ENCODE data around the gene GLI3. TPM values are rescaled to one million over a fixed set of nuclear protein-coding genes. Genes with fewer than 3 reads are reported as not detected.

The GLI3 gene
- total RNA-seq, 1 donor from 2014 or later = 7.3 TPM

- no peaks in the 10 kb centered on the region for H3K27me3 ChIP-seq (ENCODE audit: control insufficient read depth, insufficient read depth, low read length)
- no peaks in the 10 kb centered on the region for H3K36me3 ChIP-seq (ENCODE audit: control insufficient read depth, insufficient read depth, low read length)
- H3K4me3 ChIP-seq (ENCODE audit: low read depth, low read length) = no peak overlapping the region
- DNase-seq (ENCODE audit: low read depth) = peak; percentile 94
- no peak for TF ChIP-seq CTCF (IDR thresholded peaks at IDR 0.05; ENCODE audit: insufficient read depth, low read length, poor library complexity, severe bottlenecking)
These were observed 280.9 kb downstream of the GLI3 start for GRCh38 chr7:41955893-41956675.

GRCh38 chr7:41955451-41955850 is 281.6 kb downstream of the GLI3 start:
- TF ChIP-seq CTCF (IDR thresholded peaks at IDR 0.05; ENCODE audit: insufficient read depth, low read length, poor library complexity, severe bottlenecking) = no peak
- Histone ChIP-seq H3K4me3 (ENCODE audit: low read depth, low read length) (no peak overlapping the region), H3K36me3 (ENCODE audit: control insufficient read depth, insufficient read depth, low read length) (no peaks in the 10 kb centered on the region), H3K27me3 (ENCODE audit: control insufficient read depth, insufficient read depth, low read length) (no peaks in the 10 kb centered on the region)
- no peak for DNase-seq (ENCODE audit: low read depth)

DNA sequence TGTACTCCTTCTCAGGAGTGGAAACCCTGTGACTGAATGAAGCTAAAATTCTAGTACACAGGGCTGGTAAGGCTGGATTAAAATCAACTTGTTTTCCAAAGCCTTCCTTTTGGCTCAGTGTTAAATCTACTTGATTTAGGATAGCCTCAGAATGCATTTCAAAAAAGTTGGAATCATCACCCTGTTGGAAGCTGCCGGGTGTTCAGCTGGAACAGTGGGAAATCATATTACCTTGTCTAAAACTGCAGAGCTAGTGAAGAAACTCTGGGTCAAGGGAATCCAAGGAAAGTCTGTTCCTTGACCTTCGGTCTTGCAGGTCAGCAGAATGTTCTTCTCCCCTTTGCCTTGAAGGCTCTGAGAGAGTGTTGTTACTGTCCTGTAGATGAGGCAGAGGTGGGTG is 282.0 kb downstream of the GLI3 start:
- TF ChIP-seq CTCF (IDR thresholded peaks at IDR 0.05; ENCODE audit: insufficient read depth, low read length, poor library complexity, severe bottlenecking) = no peak
- DNase-seq (ENCODE audit: low read depth) = no peak
- no peaks in the 10 kb centered on the region for H3K36me3 ChIP-seq (ENCODE audit: control insufficient read depth, insufficient read depth, low read length)

DNA sequence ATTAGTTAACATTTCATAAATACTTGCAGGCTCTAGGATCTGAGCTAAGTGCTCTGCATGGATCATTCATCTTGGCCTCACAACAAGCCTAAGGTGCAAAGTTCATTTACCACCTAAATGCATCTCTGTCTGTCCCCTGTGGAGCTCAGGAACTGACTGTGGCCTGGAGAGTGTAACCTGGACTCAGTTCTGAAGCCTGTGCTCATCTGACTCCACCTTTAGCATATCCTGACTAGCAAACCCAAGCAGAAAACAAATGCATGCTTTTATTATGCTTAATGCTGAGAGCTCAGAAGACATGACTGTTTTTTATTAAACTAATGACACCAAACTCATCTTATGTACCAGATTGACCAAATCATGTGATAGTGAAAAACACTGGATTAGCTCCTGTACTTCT is 288.5 kb downstream of the GLI3 start:
- no peak for TF ChIP-seq CTCF (IDR thresholded peaks at IDR 0.05; ENCODE audit: insufficient read depth, low read length, poor library complexity, severe bottlenecking)
- no peak for DNase-seq (ENCODE audit: low read depth)
- no peak overlapping the region for H3K4me3 ChIP-seq (ENCODE audit: low read depth, low read length)
- H3K36me3 ChIP-seq (ENCODE audit: control insufficient read depth, insufficient read depth, low read length) = no peaks in the 10 kb centered on the region
- H3K27me3 ChIP-seq (ENCODE audit: control insufficient read depth, insufficient read depth, low read length) = no peaks in the 10 kb centered on the region

More for the DNA sequence above, 282.0 kb downstream of the GLI3 start:
- no peak overlapping the region for H3K4me3 ChIP-seq (ENCODE audit: low read depth, low read length)
- no peaks in the 10 kb centered on the region for H3K27me3 ChIP-seq (ENCODE audit: control insufficient read depth, insufficient read depth, low read length)

DNA sequence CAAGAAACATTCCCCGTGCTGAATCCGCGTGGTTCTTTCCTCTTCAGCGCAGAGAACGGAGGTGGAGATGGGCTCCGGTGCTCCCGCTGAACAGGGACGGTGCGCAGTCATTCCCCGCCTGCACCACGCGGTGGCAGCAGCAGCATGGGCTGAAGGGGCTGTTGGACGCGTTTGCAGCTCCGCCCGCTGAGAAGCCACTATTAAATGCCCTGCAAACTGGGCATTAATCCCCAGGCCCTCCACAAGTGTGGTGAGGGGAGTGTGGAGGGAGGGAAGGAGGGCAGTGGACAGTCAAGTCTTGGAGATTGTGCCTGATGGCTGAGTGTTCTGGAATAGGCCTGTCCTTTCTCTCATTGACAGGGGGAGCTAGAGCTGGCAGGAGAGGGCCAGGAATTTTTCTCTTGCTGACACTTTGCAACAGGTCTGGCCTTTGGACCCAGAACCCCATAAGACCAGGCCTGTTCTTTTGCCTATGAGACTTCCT is 293.9 kb downstream of the GLI3 start:
- Histone ChIP-seq H3K27me3 (ENCODE audit: control insufficient read depth, insufficient read depth, low read length) (peaks cover 3% of the 10 kb centered on the region), H3K36me3 (ENCODE audit: control insufficient read depth, insufficient read depth, low read length) (no peaks in the 10 kb centered on the region), H3K4me3 (ENCODE audit: low read depth, low read length) (no peak overlapping the region)
- TF ChIP-seq CTCF (IDR thresholded peaks at IDR 0.05; ENCODE audit: insufficient read depth, low read length, poor library complexity, severe bottlenecking) = peak; percentile 98
- peak; percentile 32 for DNase-seq (ENCODE audit: low read depth)
